ENCODE data around the gene TPK1. TPM values are rescaled to one million over a fixed set of nuclear protein-coding genes. Genes with fewer than 3 reads are reported as not detected.
"Not testable (repeated sequence)": the region's sequence is repeated elsewhere in the genome, so short reads cannot be mapped to it uniquely, and the experiment has no call there.

TPK1 gene
- total RNA-seq, 4 donors from 2014 or later: 6.8 to 11.9 (median 8.5) TPM

- Histone ChIP-seq H3K9me3 (no peaks in the 10 kb centered on the region), H3K36me3 (no peaks in the 10 kb centered on the region), H3K27ac (no peak overlapping the region), H3K4me1 (no peaks in the 10 kb centered on the region), H3K27me3 (no peaks in the 10 kb centered on the region), H3K4me3 (no peak overlapping the region)
- TF ChIP-seq EP300 (IDR thresholded peaks at IDR 0.05) (no peak), POLR2AphosphoS5 (IDR thresholded peaks at IDR 0.05) (no peak), CTCF (IDR thresholded peaks at IDR 0.05) (no peak), POLR2A (IDR thresholded peaks at IDR 0.05) (no peak)
- ATAC-seq: no peak
- 93 to 96% methylated on average over 5 of the region's 5 CpGs for WGBS, 2 donors (ENCODE audit: low coverage in 1 of 2)
Observed at GRCh38 chr7:144805627-144806239, 30.1 kb downstream of the TPK1 start.

- H3K27ac ChIP-seq, H3K27me3 ChIP-seq, H3K9me3 ChIP-seq, H3K4me1 ChIP-seq, H3K36me3 ChIP-seq, ATAC-seq, H3K4me3 ChIP-seq: not testable (repeated sequence)
- 80 to 83% methylated on average over 4 of the region's 4 CpGs for WGBS, 2 donors (ENCODE audit: low coverage in 1 of 2)
Observed at GRCh38 chr7:144800678-144801436, 35.0 kb downstream of the TPK1 start.

- TF ChIP-seq POLR2AphosphoS5 (IDR thresholded peaks at IDR 0.05) (no peak), POLR2A (IDR thresholded peaks at IDR 0.05) (no peak), CTCF (IDR thresholded peaks at IDR 0.05) (no peak)
- ATAC-seq: no peak
- 96% methylated on average over 4 of the region's 5 CpGs; no CpG with 5 or more reads in 1 of the 2 donors for WGBS, 2 donors (ENCODE audit: low coverage in 1 of 2)
Observed at GRCh38 chr7:144796919-144797318, 38.9 kb downstream of the TPK1 start.

GRCh38 chr7:144792050-144792449 lies 43.8 kb downstream of the TPK1 start:
- TF ChIP-seq POLR2A (IDR thresholded peaks at IDR 0.05): no peak
- Histone ChIP-seq H3K4me3 (no peak overlapping the region), H3K36me3 (peaks cover 0 to 8% of the 10 kb centered on the region in 2 donors), H3K4me1 (no peaks in the 10 kb centered on the region), H3K27ac (no peak overlapping the region), H3K27me3 (no peaks in the 10 kb centered on the region), H3K9me3 (no peaks in the 10 kb centered on the region)
- WGBS, 2 donors (ENCODE audit: low coverage in 1 of 2): 94% methylated on average over 3 of the region's 3 CpGs; no CpG with 5 or more reads in 1 of the 2 donors
- ATAC-seq: no peak

More at GRCh38 chr7:144796919-144797318, 38.9 kb downstream of the TPK1 start:
- no peaks in the 10 kb centered on the region for H3K27me3 ChIP-seq
- no peak overlapping the region for H3K27ac ChIP-seq
- no peaks in the 10 kb centered on the region for H3K4me1 ChIP-seq
- no peaks in the 10 kb centered on the region for H3K9me3 ChIP-seq
- no peak overlapping the region for H3K4me3 ChIP-seq
- H3K36me3 ChIP-seq: peaks cover 0 to 8% of the 10 kb centered on the region in 2 donors

GRCh38 chr7:144791488-144791887 lies 44.4 kb downstream of the TPK1 start:
- TF ChIP-seq CTCF (IDR thresholded peaks at IDR 0.05) (no peak), EP300 (IDR thresholded peaks at IDR 0.05) (no peak), POLR2A (IDR thresholded peaks at IDR 0.05) (no peak), POLR2AphosphoS5 (IDR thresholded peaks at IDR 0.05) (no peak)
- H3K4me1 ChIP-seq: no peaks in the 10 kb centered on the region
- 49 to 71% methylated on average over 1 to 2 of the region's 2 CpGs for WGBS, 2 donors (ENCODE audit: low coverage in 1 of 2)
- H3K27ac ChIP-seq: no peak overlapping the region
- H3K4me3 ChIP-seq: no peak overlapping the region
- H3K36me3 ChIP-seq: peaks cover 0 to 2% of the 10 kb centered on the region in 2 donors
- ATAC-seq: no peak
- no peaks in the 10 kb centered on the region for H3K9me3 ChIP-seq
- H3K27me3 ChIP-seq: no peaks in the 10 kb centered on the region

GRCh38 chr7:144787127-144787526 lies 48.7 kb downstream of the TPK1 start:
- H3K36me3 ChIP-seq: no peaks in the 10 kb centered on the region
- WGBS, 2 donors (ENCODE audit: low coverage in 1 of 2): 94 to 95% methylated on average over 2 of the region's 2 CpGs
- H3K4me3 ChIP-seq: no peak overlapping the region
- peaks cover 0 to 4% (median 0%) of the 10 kb centered on the region in 3 donors for H3K4me1 ChIP-seq
- no peaks in the 10 kb centered on the region for H3K27me3 ChIP-seq
- TF ChIP-seq POLR2A (IDR thresholded peaks at IDR 0.05) (no peak), CTCF (IDR thresholded peaks at IDR 0.05) (no peak), POLR2AphosphoS5 (IDR thresholded peaks at IDR 0.05) (no peak), EP300 (IDR thresholded peaks at IDR 0.05) (no peak)
- no peak overlapping the region for H3K27ac ChIP-seq
- no peak for ATAC-seq
- no peaks in the 10 kb centered on the region for H3K9me3 ChIP-seq

Measured in gastroesophageal sphincter (tissue), 4 donors.